Activated CD4-positive, alpha-beta memory T cell treated with anti-CD3 and anti-CD28 coated beads, Interleukin-2, amount 10 ng/mL, durations not matched to agents 7 days and 5 days (primary cell): ENCODE results near the gene TIFAB. TPM values are rescaled to one million over a fixed set of nuclear protein-coding genes. Genes with fewer than 3 reads are reported as not detected.
A peak's percentile ranks its signal among the peaks of the same experiment; 100 is the strongest.

ENCODE experiments used
- CTCF ChIA-PET: fragments of 350-600 bp; sonication (Branson Sonifier 250); formaldehyde crosslinking; loops from one replicate; lab custom pipeline; 2021; ENCODE audit warnings: antibody characterized with exemption, inconsistent platforms; lab: Charles Lee
- POLR2A ChIA-PET: fragments of 350-600 bp; sonication (Branson Sonifier 250); formaldehyde crosslinking; loops from one replicate; lab custom pipeline; 2021; ENCODE audit warnings: antibody characterized with exemption; lab: Charles Lee
- DNase-seq: peaks from one replicate; pipeline ENCODE4 v3.0.0-alpha.2; 2020
- H3K27ac Mint-ChIP-seq: one replicate; pipeline ENCODE4 v1.8.0; 2021; ENCODE audit warnings: mild to moderate bottlenecking, mixed read lengths
- H3K27me3 Mint-ChIP-seq: one replicate; pipeline ENCODE4 v1.8.0; 2021; ENCODE audit warnings: mixed read lengths
- H3K36me3 Mint-ChIP-seq: one replicate; pipeline ENCODE4 v1.8.0; 2021; ENCODE audit warnings: low read depth, mixed read lengths
- H3K4me1 Mint-ChIP-seq: one replicate; pipeline ENCODE4 v1.8.0; 2021; ENCODE audit warnings: mixed read lengths
- H3K4me3 Mint-ChIP-seq: one replicate; pipeline ENCODE4 v1.8.0; 2021; ENCODE audit warnings: mild to moderate bottlenecking, mixed read lengths
- H3K9me3 Mint-ChIP-seq: one replicate; pipeline ENCODE4 v1.8.0; 2021; ENCODE audit warnings: mixed read lengths
- total RNA-seq, 2 experiments: library from RNA; stranded (reverse); gene quantifications; one replicate each; pipeline ENCODE4 v1.2.3, GENCODE V29; 2021

TIFAB gene
- total RNA-seq, 2 experiments from 2014 or later: not detected

GRCh38 chr5:135417083-135417482 lies 35.1 kb downstream of the TIFAB start:
- H3K4me1 Mint-ChIP-seq: no peaks in the 10 kb centered on the region
- peaks cover 69% of the 10 kb centered on the region for H3K27me3 Mint-ChIP-seq
- no peak for DNase-seq
- no peak overlapping the region for H3K4me3 Mint-ChIP-seq
- H3K9me3 Mint-ChIP-seq: no peaks in the 10 kb centered on the region
- ChIA-PET POLR2A (no interaction called here), CTCF (no interaction called here)
- no peak overlapping the region for H3K27ac Mint-ChIP-seq
- H3K36me3 Mint-ChIP-seq: no peaks in the 10 kb centered on the region

- CTCF ChIA-PET: interaction anchor here (1.6 kb wide), 1 partner anchor 21 kb away, joined by 8 read pairs; no protein-coding TSS in a partner anchor
- H3K9me3 Mint-ChIP-seq: peaks cover 3% of the 10 kb centered on the region
- peaks cover 7% of the 10 kb centered on the region for H3K4me1 Mint-ChIP-seq
- H3K27me3 Mint-ChIP-seq: peaks cover 26% of the 10 kb centered on the region
- H3K4me3 Mint-ChIP-seq: no peak overlapping the region
- no peak overlapping the region for H3K27ac Mint-ChIP-seq
- POLR2A ChIA-PET: no interaction called here
- DNase-seq: no peak
- no peaks in the 10 kb centered on the region for H3K36me3 Mint-ChIP-seq
Measured at GRCh38 chr5:135405082-135405481, 47.1 kb downstream of the TIFAB start.

GRCh38 chr5:135402031-135402430 lies 50.1 kb downstream of the TIFAB start:
- CTCF ChIA-PET: interaction anchor here (1.0 to 2.1 kb wide), 3 partner anchors 24 to 70 kb away, joined by 3 to 6 read pairs (median 4); no protein-coding TSS in a partner anchor

GRCh38 chr5:135400866-135401265 lies 51.3 kb downstream of the TIFAB start:
- Mint-ChIP-seq H3K4me1 (peaks cover 38% of the 10 kb centered on the region), H3K27ac (no peak overlapping the region), H3K36me3 (peaks cover 8% of the 10 kb centered on the region), H3K4me3 (peak overlapping the region; percentile 82), H3K9me3 (peaks cover 3% of the 10 kb centered on the region), H3K27me3 (peaks cover 13% of the 10 kb centered on the region)
- ChIA-PET CTCF (interaction anchor here (0.9 kb wide), 1 partner anchor 25 kb away, joined by 3 read pairs; no protein-coding TSS in a partner anchor), POLR2A (interaction anchor here (1.5 to 1.8 kb wide), 2 partner anchors 40 to 76 kb away, joined by 3 to 5 read pairs; no protein-coding TSS in a partner anchor)
- no peak for DNase-seq

More at GRCh38 chr5:135402031-135402430, 50.1 kb downstream of the TIFAB start:
- no peak overlapping the region for H3K27ac Mint-ChIP-seq
- peaks cover 8% of the 10 kb centered on the region for H3K36me3 Mint-ChIP-seq
- no peak for DNase-seq
- peaks cover 19% of the 10 kb centered on the region for H3K27me3 Mint-ChIP-seq
- peaks cover 3% of the 10 kb centered on the region for H3K9me3 Mint-ChIP-seq
- POLR2A ChIA-PET: no interaction called here
- H3K4me1 Mint-ChIP-seq: peaks cover 26% of the 10 kb centered on the region
- H3K4me3 Mint-ChIP-seq: no peak overlapping the region

- DNase-seq: no peak
- H3K27me3 Mint-ChIP-seq: peaks cover 10% of the 10 kb centered on the region
- peaks cover 47% of the 10 kb centered on the region for H3K4me1 Mint-ChIP-seq
- H3K27ac Mint-ChIP-seq: peak overlapping the region; percentile 83
- peaks cover 12% of the 10 kb centered on the region for H3K36me3 Mint-ChIP-seq
- ChIA-PET CTCF (interaction anchor here (1.2 kb wide), 1 partner anchor 24 kb away, joined by 5 read pairs; no protein-coding TSS in a partner anchor), POLR2A (interaction anchor here (0.7 to 2.8 kb wide), 11 partner anchors 11 to 1224 kb away, joined by 3 to 15 read pairs (median 4); partner anchors contain the start of gene SKP1)
- H3K9me3 Mint-ChIP-seq: peaks cover 1% of the 10 kb centered on the region
- H3K4me3 Mint-ChIP-seq: peak overlapping the region; percentile 82
Measured at GRCh38 chr5:135399794-135400542, 52.2 kb downstream of the TIFAB start.

GRCh38 chr5:135398855-135399793 lies 53.0 kb downstream of the TIFAB start, which contains the start of gene MACROH2A1:
Gene MACROH2A1, minus strand, starts transcription at chr5:135399231. Its CDS starts 10,138 bp downstream, at chr5:135389093.
- peaks cover 6% of the 10 kb centered on the region for H3K27me3 Mint-ChIP-seq
- H3K4me3 Mint-ChIP-seq: peak within 1 kb of the TSS; percentile 83
- POLR2A ChIA-PET: interaction anchor here (0.7 to 2.8 kb wide), 10 partner anchors 10 to 1223 kb away, joined by 3 to 15 read pairs (median 4); partner anchors contain the start of gene SKP1
- CTCF ChIA-PET: interaction anchor here (1.2 kb wide), 1 partner anchor 25 kb away, joined by 5 read pairs; no protein-coding TSS in a partner anchor
- DNase-seq: peak; percentile 88
- H3K4me1 Mint-ChIP-seq: peaks cover 54% of the 10 kb centered on the region
- H3K27ac Mint-ChIP-seq: peak within 1 kb of the TSS; percentile 84
- H3K9me3 Mint-ChIP-seq: no peaks in the 10 kb centered on the region
- H3K36me3 Mint-ChIP-seq: peaks cover 14% of the 10 kb centered on the region

- H3K27me3 Mint-ChIP-seq: peaks cover 5% of the 10 kb centered on the region
- peak; percentile 69 for DNase-seq
- POLR2A ChIA-PET: interaction anchor here (0.6 to 2.8 kb wide), 5 partner anchors 27 to 88 kb away, joined by 3 to 15 read pairs (median 9); no protein-coding TSS in a partner anchor
Measured at GRCh38 chr5:135398160-135398854, 53.8 kb downstream of the TIFAB start.

More at GRCh38 chr5:135398160-135398854, 53.8 kb downstream of the TIFAB start:
- H3K9me3 Mint-ChIP-seq: no peaks in the 10 kb centered on the region
- CTCF ChIA-PET: interaction anchor here (0.6 kb wide), 1 partner anchor 27 kb away, joined by 3 read pairs; no protein-coding TSS in a partner anchor
- peak overlapping the region; percentile 83 for H3K4me3 Mint-ChIP-seq
- H3K36me3 Mint-ChIP-seq: peaks cover 15% of the 10 kb centered on the region
- H3K4me1 Mint-ChIP-seq: peaks cover 62% of the 10 kb centered on the region
- H3K27ac Mint-ChIP-seq: peak overlapping the region; percentile 82

Other genes starting within 250 kb of the TIFAB start
- 100 to 1,000 TPM; 248 to 263 TPM for gene MACROH2A1, start 53.1 kb downstream of the TIFAB start, total RNA-seq
- gene DCANP1, start 5.0 kb downstream of the TIFAB start, total RNA-seq: not detected
- gene NEUROG1, start 83.6 kb upstream of the TIFAB start, total RNA-seq: not detected
- gene CXCL14, start 126.6 kb upstream of the TIFAB start, total RNA-seq: not detected